PC-9 (cell line): ENCODE measurements around the gene GPR173.

Experiments used
- EZH2 ChIP-seq: fragments of 200-600 bp; sonication (generic); IDR thresholded peaks from 2 replicates; pipeline ENCODE4 v1.8.0; 2017; ENCODE audit warnings: antibody characterized with exemption, low read depth
- TF ChIP-seq, protein P1 (sequence below): fragments of 200-600 bp; sonication (generic); conservative IDR thresholded peaks from 2 replicates; pipeline ENCODE4 v1.6.1; 2017; ENCODE audit warnings: mixed run types, antibody characterized with exemption, mild to moderate bottlenecking, moderate library complexity

DNA sequence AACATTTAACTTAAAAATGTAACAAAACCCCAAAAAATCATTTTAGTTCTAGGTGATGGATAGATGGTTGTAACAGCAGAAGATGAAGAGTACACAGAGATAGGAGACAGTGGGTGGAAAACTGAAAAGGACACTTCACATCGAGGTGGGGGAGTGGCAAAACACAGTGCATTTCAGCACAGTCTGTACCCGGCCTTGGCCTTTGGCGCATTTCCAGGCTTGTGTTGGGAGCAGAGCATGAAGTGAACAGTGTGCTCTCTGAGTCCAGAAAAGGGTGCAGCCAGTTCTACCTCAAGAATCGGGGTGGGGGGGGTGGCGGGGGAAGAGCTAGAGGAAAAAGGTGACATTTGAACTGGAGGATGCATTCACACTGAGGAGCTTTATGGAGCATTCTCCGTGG is 37.9 kb downstream of the GPR173 start:
- no peak for TF ChIP-seq EZH2
- TF ChIP-seq, protein P1, sequence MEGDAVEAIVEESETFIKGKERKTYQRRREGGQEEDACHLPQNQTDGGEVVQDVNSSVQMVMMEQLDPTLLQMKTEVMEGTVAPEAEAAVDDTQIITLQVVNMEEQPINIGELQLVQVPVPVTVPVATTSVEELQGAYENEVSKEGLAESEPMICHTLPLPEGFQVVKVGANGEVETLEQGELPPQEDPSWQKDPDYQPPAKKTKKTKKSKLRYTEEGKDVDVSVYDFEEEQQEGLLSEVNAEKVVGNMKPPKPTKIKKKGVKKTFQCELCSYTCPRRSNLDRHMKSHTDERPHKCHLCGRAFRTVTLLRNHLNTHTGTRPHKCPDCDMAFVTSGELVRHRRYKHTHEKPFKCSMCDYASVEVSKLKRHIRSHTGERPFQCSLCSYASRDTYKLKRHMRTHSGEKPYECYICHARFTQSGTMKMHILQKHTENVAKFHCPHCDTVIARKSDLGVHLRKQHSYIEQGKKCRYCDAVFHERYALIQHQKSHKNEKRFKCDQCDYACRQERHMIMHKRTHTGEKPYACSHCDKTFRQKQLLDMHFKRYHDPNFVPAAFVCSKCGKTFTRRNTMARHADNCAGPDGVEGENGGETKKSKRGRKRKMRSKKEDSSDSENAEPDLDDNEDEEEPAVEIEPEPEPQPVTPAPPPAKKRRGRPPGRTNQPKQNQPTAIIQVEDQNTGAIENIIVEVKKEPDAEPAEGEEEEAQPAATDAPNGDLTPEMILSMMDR = no peak
